WTC11 (cell line): ENCODE data around the gene SLITRK3. TPM values are rescaled to one million over a fixed set of nuclear protein-coding genes. Genes with fewer than 3 reads are reported as not detected.

ENCODE experiments used
- ATAC-seq: fragments of 200-7000 bp; cut with Tn5 transposase; 2 replicates; pipeline ENCODE4 v1.10.0; 2021; ENCODE audit warnings: mild to moderate bottlenecking, moderate library complexity
- CTCF ChIA-PET: fragments of 300-600 bp; sonication (Branson Sonifier 250); formaldehyde crosslinking; loops from one replicate; lab custom pipeline; 2021; ENCODE audit warnings: antibody characterized with exemption; lab: Charles Lee
- POLR2A ChIA-PET: fragments of 350-600 bp; sonication (Branson Sonifier 250); formaldehyde crosslinking; loops from one replicate; lab custom pipeline; 2021; ENCODE audit warnings: antibody characterized with exemption; lab: Charles Lee
- DNase-seq: peaks from one replicate; pipeline ENCODE4 v3.0.0; 2021; ENCODE audit warnings: low spot score
- H3K27ac Mint-ChIP-seq: 2 replicates; pipeline ENCODE4 v1.8.0; 2021; ENCODE audit warnings: mixed read lengths
- H3K27me3 Mint-ChIP-seq: 2 replicates; pipeline ENCODE4 v1.8.0; 2021; ENCODE audit warnings: low read depth, mild to moderate bottlenecking, moderate library complexity, mixed read lengths
- H3K36me3 Mint-ChIP-seq: 2 replicates; pipeline ENCODE4 v1.8.0; 2021; ENCODE audit warnings: mixed read lengths
- H3K4me1 Mint-ChIP-seq: 2 replicates; pipeline ENCODE4 v1.8.0; 2022; ENCODE audit warnings: mixed read lengths
- H3K4me3 Mint-ChIP-seq: 2 replicates; pipeline ENCODE4 v1.8.0; 2021; ENCODE audit warnings: mild to moderate bottlenecking, moderate library complexity, mixed read lengths
- H3K9me3 Mint-ChIP-seq: 2 replicates; pipeline ENCODE4 v1.8.0; 2021; ENCODE audit warnings: mixed read lengths
- FOXK1 ChIP-seq: sonication (generic); formaldehyde crosslinking; IDR thresholded peaks from 2 replicates; pipeline ENCODE4 v1.8.0; 2022; ENCODE audit warnings: mild to moderate bottlenecking, moderate library complexity, missing genetic modification reagents
- SP1 ChIP-seq: sonication (generic); formaldehyde crosslinking; conservative IDR thresholded peaks from 2 replicates; pipeline ENCODE4 v1.8.1; 2022; ENCODE audit warnings: missing genetic modification reagents
- ZNF121 ChIP-seq: sonication (generic); formaldehyde crosslinking; IDR thresholded peaks from 2 replicates; pipeline ENCODE4 v1.8.0; 2023; ENCODE audit warnings: missing genetic modification reagents
- ZNF263 ChIP-seq: sonication (generic); formaldehyde crosslinking; IDR thresholded peaks from 2 replicates; pipeline ENCODE4 v1.8.1; 2022; ENCODE audit warnings: low read depth, mild to moderate bottlenecking, moderate library complexity, missing genetic modification reagents
- ZNF396 ChIP-seq: fragments of 250-450 bp; sonication (Bioruptor Pico); IDR thresholded peaks from 2 replicates; pipeline ENCODE4 v1.8.0; 2021; ENCODE audit warnings: mild to moderate bottlenecking, moderate library complexity, borderline replicate concordance
- total RNA-seq: library from RNA; stranded (reverse); gene quantifications from 3 replicates; pipeline ENCODE4 v1.2.3, GENCODE V29; 2021
- TF ChIP-seq, protein P1 (sequence below): sonication (generic); formaldehyde crosslinking; IDR thresholded peaks from 2 replicates; pipeline ENCODE4 v1.8.1; 2023; ENCODE audit warnings: mild to moderate bottlenecking, missing genetic modification reagents, moderate library complexity
- TF ChIP-seq, protein P2 (sequence below): sonication (generic); formaldehyde crosslinking; IDR thresholded peaks from 2 replicates; pipeline ENCODE4 v1.8.1; 2023; ENCODE audit warnings: mild to moderate bottlenecking, missing genetic modification reagents
- TF ChIP-seq, protein P3 (sequence below): sonication (generic); formaldehyde crosslinking; IDR thresholded peaks from 2 replicates; pipeline ENCODE4 v1.8.1; 2022; ENCODE audit warnings: mild to moderate bottlenecking, moderate library complexity, missing genetic modification reagents
- TF ChIP-seq, protein P4 (sequence below): sonication (generic); formaldehyde crosslinking; IDR thresholded peaks from 2 replicates; pipeline ENCODE4 v1.8.1; 2022; ENCODE audit warnings: low read depth, mild to moderate bottlenecking, moderate library complexity, missing genetic modification reagents, borderline replicate concordance
- TF ChIP-seq, protein P5 (sequence below): fragments of 250-450 bp; sonication (Bioruptor Pico); IDR thresholded peaks from 2 replicates; pipeline ENCODE4 v1.9.0; 2021; ENCODE audit warnings: mild to moderate bottlenecking
- TF ChIP-seq, protein P6 (sequence below): sonication (generic); formaldehyde crosslinking; IDR thresholded peaks from 2 replicates; pipeline ENCODE4 v1.8.1; 2023; ENCODE audit warnings: mild to moderate bottlenecking, missing genetic modification reagents, borderline replicate concordance
- TF ChIP-seq, protein P7 (sequence below): sonication (generic); formaldehyde crosslinking; IDR thresholded peaks from 2 replicates; pipeline ENCODE4 v1.8.0; 2023; ENCODE audit warnings: mild to moderate bottlenecking, missing genetic modification reagents
- TF ChIP-seq, protein P8 (sequence below): sonication (generic); formaldehyde crosslinking; IDR thresholded peaks from 2 replicates; pipeline ENCODE4 v1.8.1; 2023; ENCODE audit warnings: mild to moderate bottlenecking, missing genetic modification reagents, moderate library complexity

SLITRK3 gene
- total RNA-seq, 1 experiment from 2014 or later, result 4.4 TPM

DNA sequence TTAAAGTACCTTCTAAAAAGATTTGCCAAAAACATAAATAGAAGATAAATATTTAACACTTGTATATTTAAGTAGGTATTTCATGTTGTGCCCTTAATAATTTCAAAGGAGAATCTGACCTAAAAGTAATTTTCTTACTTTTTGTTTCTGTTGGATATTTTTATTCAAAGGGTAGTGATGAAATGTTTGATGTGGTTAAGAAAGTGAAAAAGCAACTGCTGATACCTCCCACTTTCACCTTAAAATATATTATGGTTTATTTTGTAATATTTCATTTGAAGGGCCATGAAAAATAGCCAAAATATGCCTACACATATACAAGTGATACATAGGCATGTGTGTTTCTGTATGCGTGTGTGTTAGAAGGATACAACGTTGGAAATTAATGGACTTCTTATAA is 5.8 kb upstream of the SLITRK3 start:
- ChIA-PET CTCF (no interaction called here), POLR2A (no interaction called here)
- Mint-ChIP-seq H3K4me1 (peaks cover 29% of the 10 kb centered on the region), H3K4me3 (no peak overlapping the region), H3K9me3 (no peaks in the 10 kb centered on the region), H3K36me3 (no peaks in the 10 kb centered on the region), H3K27ac (no peak overlapping the region)
- ATAC-seq, result no peak
- no peak for DNase-seq
- TF ChIP-seq, protein P1, sequence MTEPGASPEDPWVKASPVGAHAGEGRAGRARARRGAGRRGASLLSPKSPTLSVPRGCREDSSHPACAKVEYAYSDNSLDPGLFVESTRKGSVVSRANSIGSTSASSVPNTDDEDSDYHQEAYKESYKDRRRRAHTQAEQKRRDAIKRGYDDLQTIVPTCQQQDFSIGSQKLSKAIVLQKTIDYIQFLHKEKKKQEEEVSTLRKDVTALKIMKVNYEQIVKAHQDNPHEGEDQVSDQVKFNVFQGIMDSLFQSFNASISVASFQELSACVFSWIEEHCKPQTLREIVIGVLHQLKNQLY (CRISPR knock-in tag), result no peak
- TF ChIP-seq, protein P2, sequence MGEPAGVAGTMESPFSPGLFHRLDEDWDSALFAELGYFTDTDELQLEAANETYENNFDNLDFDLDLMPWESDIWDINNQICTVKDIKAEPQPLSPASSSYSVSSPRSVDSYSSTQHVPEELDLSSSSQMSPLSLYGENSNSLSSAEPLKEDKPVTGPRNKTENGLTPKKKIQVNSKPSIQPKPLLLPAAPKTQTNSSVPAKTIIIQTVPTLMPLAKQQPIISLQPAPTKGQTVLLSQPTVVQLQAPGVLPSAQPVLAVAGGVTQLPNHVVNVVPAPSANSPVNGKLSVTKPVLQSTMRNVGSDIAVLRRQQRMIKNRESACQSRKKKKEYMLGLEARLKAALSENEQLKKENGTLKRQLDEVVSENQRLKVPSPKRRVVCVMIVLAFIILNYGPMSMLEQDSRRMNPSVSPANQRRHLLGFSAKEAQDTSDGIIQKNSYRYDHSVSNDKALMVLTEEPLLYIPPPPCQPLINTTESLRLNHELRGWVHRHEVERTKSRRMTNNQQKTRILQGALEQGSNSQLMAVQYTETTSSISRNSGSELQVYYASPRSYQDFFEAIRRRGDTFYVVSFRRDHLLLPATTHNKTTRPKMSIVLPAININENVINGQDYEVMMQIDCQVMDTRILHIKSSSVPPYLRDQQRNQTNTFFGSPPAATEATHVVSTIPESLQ (CRISPR knock-in tag), result no peak
- TF ChIP-seq FOXK1 (CRISPR knock-in tag) (no peak), SP1 (CRISPR knock-in tag) (no peak), ZNF263 (CRISPR knock-in tag) (no peak), ZNF121 (no peak), ZNF396 (CRISPR knock-in tag) (no peak)
- TF ChIP-seq, protein P3, sequence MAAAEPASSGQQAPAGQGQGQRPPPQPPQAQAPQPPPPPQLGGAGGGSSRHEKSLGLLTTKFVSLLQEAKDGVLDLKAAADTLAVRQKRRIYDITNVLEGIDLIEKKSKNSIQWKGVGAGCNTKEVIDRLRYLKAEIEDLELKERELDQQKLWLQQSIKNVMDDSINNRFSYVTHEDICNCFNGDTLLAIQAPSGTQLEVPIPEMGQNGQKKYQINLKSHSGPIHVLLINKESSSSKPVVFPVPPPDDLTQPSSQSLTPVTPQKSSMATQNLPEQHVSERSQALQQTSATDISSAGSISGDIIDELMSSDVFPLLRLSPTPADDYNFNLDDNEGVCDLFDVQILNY, result no peak
- TF ChIP-seq, protein P4, sequence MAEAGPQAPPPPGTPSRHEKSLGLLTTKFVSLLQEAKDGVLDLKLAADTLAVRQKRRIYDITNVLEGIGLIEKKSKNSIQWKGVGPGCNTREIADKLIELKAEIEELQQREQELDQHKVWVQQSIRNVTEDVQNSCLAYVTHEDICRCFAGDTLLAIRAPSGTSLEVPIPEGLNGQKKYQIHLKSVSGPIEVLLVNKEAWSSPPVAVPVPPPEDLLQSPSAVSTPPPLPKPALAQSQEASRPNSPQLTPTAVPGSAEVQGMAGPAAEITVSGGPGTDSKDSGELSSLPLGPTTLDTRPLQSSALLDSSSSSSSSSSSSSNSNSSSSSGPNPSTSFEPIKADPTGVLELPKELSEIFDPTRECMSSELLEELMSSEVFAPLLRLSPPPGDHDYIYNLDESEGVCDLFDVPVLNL, result no peak
- TF ChIP-seq, protein P5, sequence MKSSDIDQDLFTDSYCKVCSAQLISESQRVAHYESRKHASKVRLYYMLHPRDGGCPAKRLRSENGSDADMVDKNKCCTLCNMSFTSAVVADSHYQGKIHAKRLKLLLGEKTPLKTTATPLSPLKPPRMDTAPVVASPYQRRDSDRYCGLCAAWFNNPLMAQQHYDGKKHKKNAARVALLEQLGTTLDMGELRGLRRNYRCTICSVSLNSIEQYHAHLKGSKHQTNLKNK, result no peak
- TF ChIP-seq, protein P6, sequence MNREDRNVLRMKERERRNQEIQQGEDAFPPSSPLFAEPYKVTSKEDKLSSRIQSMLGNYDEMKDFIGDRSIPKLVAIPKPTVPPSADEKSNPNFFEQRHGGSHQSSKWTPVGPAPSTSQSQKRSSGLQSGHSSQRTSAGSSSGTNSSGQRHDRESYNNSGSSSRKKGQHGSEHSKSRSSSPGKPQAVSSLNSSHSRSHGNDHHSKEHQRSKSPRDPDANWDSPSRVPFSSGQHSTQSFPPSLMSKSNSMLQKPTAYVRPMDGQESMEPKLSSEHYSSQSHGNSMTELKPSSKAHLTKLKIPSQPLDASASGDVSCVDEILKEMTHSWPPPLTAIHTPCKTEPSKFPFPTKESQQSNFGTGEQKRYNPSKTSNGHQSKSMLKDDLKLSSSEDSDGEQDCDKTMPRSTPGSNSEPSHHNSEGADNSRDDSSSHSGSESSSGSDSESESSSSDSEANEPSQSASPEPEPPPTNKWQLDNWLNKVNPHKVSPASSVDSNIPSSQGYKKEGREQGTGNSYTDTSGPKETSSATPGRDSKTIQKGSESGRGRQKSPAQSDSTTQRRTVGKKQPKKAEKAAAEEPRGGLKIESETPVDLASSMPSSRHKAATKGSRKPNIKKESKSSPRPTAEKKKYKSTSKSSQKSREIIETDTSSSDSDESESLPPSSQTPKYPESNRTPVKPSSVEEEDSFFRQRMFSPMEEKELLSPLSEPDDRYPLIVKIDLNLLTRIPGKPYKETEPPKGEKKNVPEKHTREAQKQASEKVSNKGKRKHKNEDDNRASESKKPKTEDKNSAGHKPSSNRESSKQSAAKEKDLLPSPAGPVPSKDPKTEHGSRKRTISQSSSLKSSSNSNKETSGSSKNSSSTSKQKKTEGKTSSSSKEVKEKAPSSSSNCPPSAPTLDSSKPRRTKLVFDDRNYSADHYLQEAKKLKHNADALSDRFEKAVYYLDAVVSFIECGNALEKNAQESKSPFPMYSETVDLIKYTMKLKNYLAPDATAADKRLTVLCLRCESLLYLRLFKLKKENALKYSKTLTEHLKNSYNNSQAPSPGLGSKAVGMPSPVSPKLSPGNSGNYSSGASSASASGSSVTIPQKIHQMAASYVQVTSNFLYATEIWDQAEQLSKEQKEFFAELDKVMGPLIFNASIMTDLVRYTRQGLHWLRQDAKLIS (CRISPR knock-in tag), result no peak
- TF ChIP-seq, protein P7, sequence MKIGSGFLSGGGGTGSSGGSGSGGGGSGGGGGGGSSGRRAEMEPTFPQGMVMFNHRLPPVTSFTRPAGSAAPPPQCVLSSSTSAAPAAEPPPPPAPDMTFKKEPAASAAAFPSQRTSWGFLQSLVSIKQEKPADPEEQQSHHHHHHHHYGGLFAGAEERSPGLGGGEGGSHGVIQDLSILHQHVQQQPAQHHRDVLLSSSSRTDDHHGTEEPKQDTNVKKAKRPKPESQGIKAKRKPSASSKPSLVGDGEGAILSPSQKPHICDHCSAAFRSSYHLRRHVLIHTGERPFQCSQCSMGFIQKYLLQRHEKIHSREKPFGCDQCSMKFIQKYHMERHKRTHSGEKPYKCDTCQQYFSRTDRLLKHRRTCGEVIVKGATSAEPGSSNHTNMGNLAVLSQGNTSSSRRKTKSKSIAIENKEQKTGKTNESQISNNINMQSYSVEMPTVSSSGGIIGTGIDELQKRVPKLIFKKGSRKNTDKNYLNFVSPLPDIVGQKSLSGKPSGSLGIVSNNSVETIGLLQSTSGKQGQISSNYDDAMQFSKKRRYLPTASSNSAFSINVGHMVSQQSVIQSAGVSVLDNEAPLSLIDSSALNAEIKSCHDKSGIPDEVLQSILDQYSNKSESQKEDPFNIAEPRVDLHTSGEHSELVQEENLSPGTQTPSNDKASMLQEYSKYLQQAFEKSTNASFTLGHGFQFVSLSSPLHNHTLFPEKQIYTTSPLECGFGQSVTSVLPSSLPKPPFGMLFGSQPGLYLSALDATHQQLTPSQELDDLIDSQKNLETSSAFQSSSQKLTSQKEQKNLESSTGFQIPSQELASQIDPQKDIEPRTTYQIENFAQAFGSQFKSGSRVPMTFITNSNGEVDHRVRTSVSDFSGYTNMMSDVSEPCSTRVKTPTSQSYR (CRISPR knock-in tag), result no peak
- TF ChIP-seq, protein P8, sequence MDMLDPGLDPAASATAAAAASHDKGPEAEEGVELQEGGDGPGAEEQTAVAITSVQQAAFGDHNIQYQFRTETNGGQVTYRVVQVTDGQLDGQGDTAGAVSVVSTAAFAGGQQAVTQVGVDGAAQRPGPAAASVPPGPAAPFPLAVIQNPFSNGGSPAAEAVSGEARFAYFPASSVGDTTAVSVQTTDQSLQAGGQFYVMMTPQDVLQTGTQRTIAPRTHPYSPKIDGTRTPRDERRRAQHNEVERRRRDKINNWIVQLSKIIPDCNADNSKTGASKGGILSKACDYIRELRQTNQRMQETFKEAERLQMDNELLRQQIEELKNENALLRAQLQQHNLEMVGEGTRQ (CRISPR knock-in tag), result no peak
- TF ChIP-seq, all 79 proteins: peak for 0
- H3K27me3 Mint-ChIP-seq, result peaks cover 21% of the 10 kb centered on the region
